Stimulated activated CD4-positive, alpha-beta T cell treated with anti-CD3 and anti-CD28 coated beads, TNF-alpha, amount 100 ng/mL, for 24 hours (primary cell): ENCODE data around the gene SERPINH1.

Experiments
- DNase-seq, 3 experiments: peaks; one replicate each; pipeline ENCODE4 v3.0.0-alpha.2; 2020; ENCODE audit warnings: low read depth in 3 of 3

Gene SERPINH1

GRCh38 chr11:75555079-75555811, 6.8 kb upstream of the SERPINH1 start:
- DNase-seq: no peak

- no peak for DNase-seq
Observed at GRCh38 chr11:75556275-75556674, 5.8 kb upstream of the SERPINH1 start.

GRCh38 chr11:75557666-75558494, 4.2 kb upstream of the SERPINH1 start:
- no peak for DNase-seq

GRCh38 chr11:75558939-75559843, 2.9 kb upstream of the SERPINH1 start:
- no peak for DNase-seq

- no peak for DNase-seq
Observed at GRCh38 chr11:75560644-75561043, 1.4 kb upstream of the SERPINH1 start.

GRCh38 chr11:75561426-75562047, 516 bp upstream of the SERPINH1 start:
- no peak for DNase-seq

GRCh38 chr11:75562836-75563484, 907 bp downstream of the SERPINH1 start:
- no peak for DNase-seq

- no peak for DNase-seq
Observed at GRCh38 chr11:75563501-75563977, 1.5 kb downstream of the SERPINH1 start.

GRCh38 chr11:75563978-75564552, 2.0 kb downstream of the SERPINH1 start:
- no peak for DNase-seq

- DNase-seq: no peak
Observed at GRCh38 chr11:75565221-75565814, 3.3 kb downstream of the SERPINH1 start.

- no peak for DNase-seq
Observed at GRCh38 chr11:75565916-75566762, 4.1 kb downstream of the SERPINH1 start.

- no peak for DNase-seq
Observed at GRCh38 chr11:75566763-75567279, 4.8 kb downstream of the SERPINH1 start.

GRCh38 chr11:75567971-75568370, 5.9 kb downstream of the SERPINH1 start:
- DNase-seq: no peak

GRCh38 chr11:75568616-75569219, 6.7 kb downstream of the SERPINH1 start:
- DNase-seq: no peak

GRCh38 chr11:75570559-75571139, 8.6 kb downstream of the SERPINH1 start:
- no peak for DNase-seq

GRCh38 chr11:75571625-75572024, 9.6 kb downstream of the SERPINH1 start:
- no peak for DNase-seq

- no peak for DNase-seq
Observed at GRCh38 chr11:75572744-75573143, 10.7 kb downstream of the SERPINH1 start.
